Heart right ventricle (tissue), 16 donors: ENCODE results near the gene LECT2. TPM values are rescaled to one million over a fixed set of nuclear protein-coding genes. Genes with fewer than 3 reads are reported as not detected.

Source experiments
- ATAC-seq, 8 donors: fragments of 200-7000 bp; cut with Tn5 transposase; one replicate each; pipeline ENCODE4 v1.9.1; 2020; ENCODE audit warnings: mild to moderate bottlenecking in 8 of 8, moderate library complexity in 8 of 8, moderate number of reproducible peaks in 1 of 8
- DNase-seq, 2 donors: peaks; one replicate each; pipeline ENCODE4 v3.0.0-alpha.2; 2020
- H3K27ac ChIP-seq, 10 donors: fragments of 200-600 bp; sonication (generic) in 2 of 10; one replicate each; pipeline versions ENCODE4 v1.5.0 to v1.8.0; 2020 to 2022; ENCODE audit warnings: mild to moderate bottlenecking in 3 of 10
- H3K27me3 ChIP-seq, 7 donors: fragments of 200-600 bp; one replicate each; pipeline ENCODE4 v1.8.0; 2021 to 2022; ENCODE audit warnings: mild to moderate bottlenecking in 2 of 7
- H3K36me3 ChIP-seq, 9 donors: fragments of 200-600 bp; sonication (generic) in 1 of 9; one replicate each; pipeline versions ENCODE4 v1.5.0 to v1.8.0; 2020 to 2022; ENCODE audit warnings: mild to moderate bottlenecking in 2 of 9
- H3K4me1 ChIP-seq, 9 donors: fragments of 200-600 bp; sonication (generic) in 1 of 9; one replicate each; pipeline versions ENCODE4 v1.5.0 to v1.8.0; 2020 to 2022; ENCODE audit warnings: mild to moderate bottlenecking in 4 of 9
- H3K4me3 ChIP-seq, 10 donors: fragments of 200-600 bp; sonication (generic) in 2 of 10; one replicate each; pipeline versions ENCODE4 v1.5.0 to v1.8.0; 2020 to 2022; ENCODE audit warnings: mild to moderate bottlenecking in 7 of 10, moderate library complexity in 2 of 10
- H3K9me3 ChIP-seq, 11 donors: fragments of 200-600 bp in 10 of 11; sonication (generic) in 2 of 11; one replicate each; pipeline versions ENCODE4 v1.5.0 to v1.8.0; 2013 to 2022; ENCODE audit warnings: mild to moderate bottlenecking in 2 of 11, control low read depth in 1 of 11, moderate library complexity in 1 of 11
- whole genome bisulfite sequencing, 2 donors: extraction: QIAGEN DNeasy Blood & Tissue Kit; methylation state at CpG; one replicate each; pipeline ENCODE4 v1.1.7; 2013; ENCODE audit warnings: inconsistent platforms in 1 of 2; 5-methylcytosine and 5-hydroxymethylcytosine counted together
- intact Hi-C, 10 donors: fragments of 100-400 bp; cut with DNase I; formaldehyde crosslinking; loops; one replicate each; pipeline versions ENCODE4 v1.11.1 to v1.14.2; 2022
- polyA plus RNA-seq, 2 donors: library from polyadenylated mRNA; stranded (reverse); fragments of 200-250 nt; gene quantifications; one replicate each; pipeline ENCODE4 v1.2.3, GENCODE V29; 2013
- total RNA-seq, 10 donors: library from RNA; stranded (reverse); fragmentation: NEBNext Ultra II Directional in 3 of 10; extraction: Animal tissue kit (Norgen Biotek cat#: 25700) in 3 of 10; gene quantifications; one replicate each; pipeline versions ENCODE4 v1.2.1 to v1.2.4, GENCODE V29; 2021 to 2023
- TF ChIP-seq, protein P1 (sequence below), 9 donors: fragments of 200-600 bp; sonication (generic) in 2 of 9; IDR thresholded peaks; one replicate each; pipeline versions ENCODE4 v1.5.0 to v1.8.0; 2021 to 2022; ENCODE audit warnings: antibody characterized with exemption in 9 of 9, mild to moderate bottlenecking in 5 of 9, moderate library complexity in 1 of 9
- donor health status: Arrhythmogenic right ventricular cardiomyopathy.
- donor health status: ischemic (EF 13 %, LVEDD 7.1; RV severe dilation, severe dysfunction).
- donor health status: healthy with polysubstance abuse.
- donor health status: DM: no; HTN: yes; CAD: no.
- donor health status: DM: no; HTN: no; CAD: no.
- donor health status: ischemic (EF 25% LVEDD 6.9; RV normal size, moderate dysfunction).
- donor health status: ischemic (EF 25% LVEDD 5.7; RV mildly dilated, moderate dysfunction).
- donor health status: healthy.
- donor health status: DM: yes; HTN: yes; CAD: no.
- donor health status: Ischemic cardiomyopathy.
- donor health status: ischemic (EF 35%, LVEDD 5.7; RV mildly dilated, moderate dysfunction).
- donor health status: nonischemic (EF 11% LVEDD 7.7; RV severe dilation, severe dysfunction).
- donor health status: DM: yes; HTN: yes; CAD: no.
- donor health status: PGD.
- donor health status: ischemic (EF 29% LVEDD 5.4; RV normal size, mild dysfunction).
- donor health status: nonischemic (EF 23%, LVEDD 6.1; RV moderate dilation, normal function).

LECT2 gene
- total and polyA plus RNA-seq, 12 donors = not detected

DNA sequence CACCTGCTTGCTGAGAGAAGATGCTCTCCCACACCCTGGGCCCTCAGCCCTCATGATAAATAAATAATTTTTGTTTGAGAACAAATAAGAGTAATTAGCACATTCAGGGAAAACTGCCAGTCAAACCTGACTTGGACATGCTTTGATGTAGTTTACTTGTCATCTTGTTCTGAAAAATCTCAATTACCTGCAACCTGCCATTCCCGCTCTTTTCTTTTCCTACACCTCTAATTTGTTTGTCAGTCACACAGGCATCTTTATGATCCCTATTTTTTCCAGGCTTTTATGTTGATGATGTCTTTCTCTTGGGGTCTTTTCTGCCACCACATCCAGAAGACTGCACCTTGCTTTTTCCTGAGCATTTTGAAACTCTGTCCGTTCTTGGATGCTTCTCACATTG, 45.4 kb upstream of the LECT2 start:
- DNase-seq (no peak), ATAC-seq (no peak)
- TF ChIP-seq, protein P1, sequence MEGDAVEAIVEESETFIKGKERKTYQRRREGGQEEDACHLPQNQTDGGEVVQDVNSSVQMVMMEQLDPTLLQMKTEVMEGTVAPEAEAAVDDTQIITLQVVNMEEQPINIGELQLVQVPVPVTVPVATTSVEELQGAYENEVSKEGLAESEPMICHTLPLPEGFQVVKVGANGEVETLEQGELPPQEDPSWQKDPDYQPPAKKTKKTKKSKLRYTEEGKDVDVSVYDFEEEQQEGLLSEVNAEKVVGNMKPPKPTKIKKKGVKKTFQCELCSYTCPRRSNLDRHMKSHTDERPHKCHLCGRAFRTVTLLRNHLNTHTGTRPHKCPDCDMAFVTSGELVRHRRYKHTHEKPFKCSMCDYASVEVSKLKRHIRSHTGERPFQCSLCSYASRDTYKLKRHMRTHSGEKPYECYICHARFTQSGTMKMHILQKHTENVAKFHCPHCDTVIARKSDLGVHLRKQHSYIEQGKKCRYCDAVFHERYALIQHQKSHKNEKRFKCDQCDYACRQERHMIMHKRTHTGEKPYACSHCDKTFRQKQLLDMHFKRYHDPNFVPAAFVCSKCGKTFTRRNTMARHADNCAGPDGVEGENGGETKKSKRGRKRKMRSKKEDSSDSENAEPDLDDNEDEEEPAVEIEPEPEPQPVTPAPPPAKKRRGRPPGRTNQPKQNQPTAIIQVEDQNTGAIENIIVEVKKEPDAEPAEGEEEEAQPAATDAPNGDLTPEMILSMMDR (IDR thresholded peaks at IDR 0.05) = no peak
- Histone ChIP-seq H3K27ac (peak overlapping the region in 2 of 10 donors; percentile 22 to 72), H3K36me3 (no peaks in the 10 kb centered on the region), H3K4me3 (no peak overlapping the region), H3K27me3 (no peaks in the 10 kb centered on the region), H3K9me3 (no peaks in the 10 kb centered on the region), H3K4me1 (peaks cover 0 to 45% (median 0%) of the 10 kb centered on the region in 9 donors)
- intact Hi-C loops = no loop called here
- 94 to 100% methylated on average over 2 of the region's 2 CpGs for WGBS, 2 donors

DNA sequence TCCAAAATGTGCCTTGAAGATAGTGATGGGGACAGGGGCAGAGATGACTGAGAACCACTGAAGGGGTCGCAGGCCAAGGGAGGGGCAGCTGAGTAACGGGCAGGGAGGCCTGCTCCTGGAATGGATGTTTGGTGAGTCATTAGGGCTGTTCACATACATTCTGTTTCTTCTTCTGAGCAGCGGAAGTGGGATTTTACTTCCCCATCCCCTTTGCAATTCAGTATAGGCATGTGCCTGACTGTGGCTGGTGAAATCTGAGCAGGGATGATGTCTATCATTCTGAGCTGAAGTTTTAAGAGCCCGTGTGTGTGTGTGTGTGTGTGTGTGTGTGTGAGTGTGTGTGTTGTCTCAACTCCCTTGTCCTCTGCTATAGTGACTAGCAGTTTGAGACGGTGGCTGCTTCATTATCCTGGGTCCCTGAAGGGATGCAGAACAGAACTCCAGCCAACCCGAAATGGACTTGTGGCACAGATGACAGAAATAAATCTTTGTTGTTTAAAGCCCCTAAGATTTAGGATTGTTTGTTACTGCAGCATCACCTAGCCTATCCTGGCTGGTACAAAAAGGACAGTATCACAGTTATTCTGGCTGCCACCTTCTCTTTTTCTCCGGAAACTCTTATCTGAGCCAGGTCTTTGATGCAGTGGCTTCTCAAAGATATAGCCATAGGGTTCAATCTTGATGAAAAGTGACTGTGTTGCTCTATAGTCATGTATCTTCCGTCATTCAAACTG, 44.8 kb upstream of the LECT2 start:
- no peaks in the 10 kb centered on the region for H3K36me3 ChIP-seq
- no peak for DNase-seq
- peak; percentile 16 to 66 (median 60) for ATAC-seq
- H3K4me3 ChIP-seq = no peak overlapping the region
- H3K4me1 ChIP-seq = peaks cover 0 to 50% (median 4%) of the 10 kb centered on the region in 9 donors
- H3K27ac ChIP-seq = peak overlapping the region in 2 of 10 donors; percentile 22 to 78
- WGBS, 2 donors = 79 to 81% methylated on average over 8 of the region's 8 CpGs
- H3K27me3 ChIP-seq = no peaks in the 10 kb centered on the region
- no peaks in the 10 kb centered on the region for H3K9me3 ChIP-seq
- TF ChIP-seq, protein P1 (IDR thresholded peaks at IDR 0.05) = no peak
- intact Hi-C loops = no loop called here

DNA sequence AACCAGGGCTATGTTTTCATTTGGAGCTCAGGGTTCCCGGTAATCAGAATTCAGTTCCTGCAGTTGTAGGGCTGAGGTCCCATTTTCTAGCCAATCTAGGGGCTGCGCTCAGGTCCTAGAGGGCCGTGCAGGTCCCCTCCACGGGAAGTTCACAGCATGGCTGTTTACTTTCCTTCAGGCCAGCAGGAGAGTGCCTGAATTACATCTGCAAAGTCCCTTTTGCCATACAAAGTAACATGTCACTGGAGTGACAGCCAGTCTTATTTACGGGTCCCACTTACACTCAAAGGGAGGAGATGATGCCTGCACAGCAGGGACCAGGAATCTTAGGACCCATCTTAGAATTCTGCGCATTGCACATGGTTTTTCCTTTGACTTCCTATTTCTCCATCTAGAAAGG, 44.1 kb upstream of the LECT2 start:
- no peaks in the 10 kb centered on the region for H3K27me3 ChIP-seq
- intact Hi-C loops = no loop called here
- H3K9me3 ChIP-seq = no peaks in the 10 kb centered on the region
- DNase-seq (no peak), ATAC-seq (peak in 1 of 8 donors; percentile 10)
- TF ChIP-seq, protein P1 (IDR thresholded peaks at IDR 0.05) = no peak
- peak overlapping the region in 1 of 10 donors; percentile 78 for H3K27ac ChIP-seq
- H3K36me3 ChIP-seq = no peaks in the 10 kb centered on the region
- 80 to 84% methylated on average over 6 of the region's 6 CpGs for WGBS, 2 donors
- no peak overlapping the region for H3K4me3 ChIP-seq
- peaks cover 0 to 56% (median 6%) of the 10 kb centered on the region in 9 donors for H3K4me1 ChIP-seq

DNA sequence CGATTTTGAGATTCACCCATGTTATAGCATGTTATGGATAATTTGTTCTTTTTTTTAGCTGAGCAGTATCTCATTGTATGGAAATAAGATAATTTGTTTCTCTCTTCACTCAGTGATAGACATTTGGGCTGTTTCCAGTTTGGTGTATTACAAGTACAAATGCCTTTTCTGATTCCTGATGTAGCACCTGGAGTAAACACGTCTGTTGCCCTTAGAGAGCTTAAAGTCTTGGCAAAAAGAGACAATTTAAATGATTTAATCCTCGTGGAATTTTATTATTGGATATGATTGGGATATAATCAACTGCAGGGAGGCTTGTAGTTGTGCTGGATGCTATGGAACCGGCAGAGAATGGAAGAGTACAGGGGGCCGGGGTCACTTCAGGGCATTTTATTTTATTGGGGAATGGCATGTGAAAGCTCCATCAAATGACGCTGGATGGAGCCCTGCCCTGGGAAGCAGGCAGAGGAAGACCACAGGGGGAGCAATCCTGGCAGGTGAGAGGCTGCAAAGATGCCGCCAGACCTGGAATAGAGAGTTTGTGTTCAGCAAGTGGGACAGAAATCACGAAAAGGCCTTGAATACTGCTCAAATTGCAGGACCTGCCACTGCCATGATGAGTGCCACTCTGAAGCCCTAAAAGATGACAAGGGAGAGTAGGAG, 43.0 kb upstream of the LECT2 start:
- Histone ChIP-seq H3K36me3 (no peaks in the 10 kb centered on the region), H3K4me1 (peaks cover 0 to 64% (median 11%) of the 10 kb centered on the region in 9 donors), H3K9me3 (no peaks in the 10 kb centered on the region), H3K27ac (peak overlapping the region in 1 of 10 donors; percentile 78), H3K27me3 (no peaks in the 10 kb centered on the region), H3K4me3 (no peak overlapping the region)
- ATAC-seq (no peak), DNase-seq (no peak)
- intact Hi-C loops = no loop called here
- TF ChIP-seq, protein P1 (IDR thresholded peaks at IDR 0.05) = no peak
- 88 to 89% methylated on average over 8 of the region's 8 CpGs for WGBS, 2 donors
